HG03064 (cell line): ENCODE results near the gene FECH.

ENCODE experiments used
- ATAC-seq: cut with Tn5 transposase; IDR thresholded peaks from one replicate; pipeline ENCODE4 v1.9.1; 2021; ENCODE audit warnings: low read depth; ENCODE audit not compliant: unreplicated experiment

Gene FECH

DNA sequence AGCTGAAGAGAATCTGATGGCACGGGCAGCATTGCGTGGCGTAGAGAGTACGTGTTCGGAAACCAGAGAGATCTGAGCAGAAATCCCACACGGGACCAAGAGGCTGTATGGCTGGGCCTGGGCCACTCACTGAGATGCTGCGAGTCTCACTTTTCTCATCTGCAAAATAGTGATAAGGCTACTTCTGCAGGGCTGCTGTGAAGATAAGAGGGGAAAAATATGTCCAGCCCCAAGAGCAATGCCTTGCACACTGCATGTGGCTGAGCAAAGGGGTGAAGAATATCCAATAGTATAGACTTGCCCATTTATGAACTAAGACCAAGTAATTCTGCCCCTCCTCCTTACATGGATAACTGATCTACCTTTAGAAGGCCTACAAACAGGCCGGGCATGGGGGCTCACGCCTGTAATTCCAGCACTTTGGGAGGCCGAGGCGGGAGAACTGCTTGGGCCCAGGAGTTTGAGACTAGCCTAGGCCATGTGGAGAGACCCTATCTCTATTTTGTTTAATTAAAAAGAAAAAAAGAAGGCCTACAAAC lies 3.1 kb downstream of the FECH start:
- ATAC-seq: no peak

DNA sequence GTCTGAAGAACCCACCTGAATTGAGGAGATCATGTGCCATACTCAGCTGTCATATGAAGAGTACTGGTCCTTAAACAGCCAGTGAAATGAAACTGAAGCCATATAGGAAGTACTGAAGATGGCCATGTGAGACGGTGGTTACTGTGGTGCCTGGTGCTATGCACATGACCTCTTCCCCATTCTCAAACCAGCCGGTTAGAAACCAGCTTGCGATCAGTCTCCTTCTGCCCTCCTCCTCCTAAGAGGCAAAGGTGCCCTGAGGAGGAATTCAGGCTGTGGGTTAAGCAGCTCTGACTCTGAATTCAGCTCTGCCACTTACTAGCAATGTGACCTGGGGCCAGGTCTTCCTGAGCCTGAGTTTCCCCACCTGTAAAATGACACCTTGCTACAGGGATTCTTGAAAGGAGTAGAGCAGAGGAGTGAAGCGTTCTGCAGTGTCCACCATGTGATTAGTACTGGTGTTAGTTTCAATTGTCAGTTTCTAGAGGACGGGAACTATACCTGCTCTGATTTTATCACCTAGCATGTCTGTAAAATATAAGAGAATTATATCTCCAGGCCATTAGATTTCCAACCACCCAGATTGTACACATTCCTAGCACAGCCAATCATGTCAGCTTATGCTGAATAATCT lies 5.1 kb downstream of the FECH start:
- ATAC-seq: peak; percentile 90

DNA sequence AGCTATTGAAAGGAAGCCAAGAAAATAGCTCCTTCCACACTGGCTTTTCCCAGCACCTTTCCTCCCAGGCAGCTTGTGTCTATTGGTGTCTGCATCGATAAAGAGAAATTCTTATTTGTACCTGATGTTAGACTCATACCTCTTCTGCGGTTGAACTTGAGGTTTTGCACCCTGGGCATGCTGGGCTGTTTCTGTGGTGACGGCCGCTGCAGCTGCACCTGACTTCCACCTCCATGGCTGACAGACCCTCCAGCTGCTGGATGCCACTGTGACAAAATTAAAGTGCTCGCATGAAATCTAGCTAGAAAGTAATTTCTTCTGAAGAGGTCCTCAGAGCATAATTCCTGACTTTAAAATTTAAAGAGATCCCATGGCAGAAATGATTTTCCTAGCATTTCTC lies 6.6 kb downstream of the FECH start:
- no peak for ATAC-seq

DNA sequence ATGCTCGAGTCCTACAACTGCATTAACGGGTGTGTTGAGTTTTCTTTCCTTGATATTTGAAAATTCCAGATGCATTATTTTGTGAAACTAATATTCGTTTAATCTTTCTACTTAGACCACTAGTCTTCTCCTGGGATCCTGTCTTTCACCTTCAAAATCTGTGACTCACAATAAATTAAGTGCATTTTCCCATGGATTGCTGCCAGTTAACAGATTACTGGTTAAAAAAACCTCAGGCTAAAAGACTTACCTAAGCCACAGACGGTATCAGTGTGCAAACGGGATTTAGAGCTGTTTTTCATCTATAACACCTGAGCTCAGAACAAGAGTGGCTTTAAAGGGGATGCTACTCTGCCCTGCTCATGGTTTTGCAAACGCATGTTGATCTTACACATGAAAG lies 10.2 kb downstream of the FECH start:
- ATAC-seq: no peak

DNA sequence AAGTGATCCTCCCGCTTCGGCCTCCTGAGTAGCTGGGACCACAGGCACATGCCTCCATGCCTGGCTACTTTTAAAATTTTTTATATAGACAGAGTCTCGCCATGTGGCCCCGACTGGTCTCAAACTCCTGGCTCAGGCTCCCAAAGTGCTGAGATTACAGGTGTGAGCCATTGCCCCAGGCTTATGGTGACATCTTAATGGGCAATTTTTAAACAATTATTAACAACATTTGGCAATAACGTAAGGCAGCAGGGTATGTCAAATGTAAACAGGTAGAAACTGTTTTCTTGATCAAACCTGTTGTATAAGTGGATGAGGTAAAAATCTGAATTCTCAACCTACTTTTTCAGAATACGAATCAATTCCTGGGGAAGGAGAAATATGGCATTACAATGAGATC lies 11.0 kb downstream of the FECH start:
- no peak for ATAC-seq

DNA sequence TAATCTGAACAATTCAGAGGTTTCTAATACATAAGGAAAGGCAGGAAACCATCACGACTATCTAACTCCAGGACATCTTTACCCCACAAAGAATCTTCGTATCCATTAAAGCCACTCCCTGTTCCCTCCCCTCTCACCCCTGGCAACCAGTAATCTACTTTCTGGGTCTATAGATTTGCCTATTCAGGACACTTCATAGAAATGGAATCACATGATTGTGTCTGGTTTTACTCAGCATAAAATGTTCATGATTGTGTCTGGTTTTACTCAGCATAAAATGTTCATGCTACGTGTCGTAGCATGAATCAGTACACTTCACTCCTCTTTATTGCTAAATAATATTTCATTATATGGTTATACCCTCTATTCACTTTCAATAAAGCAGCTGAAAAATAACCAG lies 11.6 kb downstream of the FECH start:
- no peak for ATAC-seq

DNA sequence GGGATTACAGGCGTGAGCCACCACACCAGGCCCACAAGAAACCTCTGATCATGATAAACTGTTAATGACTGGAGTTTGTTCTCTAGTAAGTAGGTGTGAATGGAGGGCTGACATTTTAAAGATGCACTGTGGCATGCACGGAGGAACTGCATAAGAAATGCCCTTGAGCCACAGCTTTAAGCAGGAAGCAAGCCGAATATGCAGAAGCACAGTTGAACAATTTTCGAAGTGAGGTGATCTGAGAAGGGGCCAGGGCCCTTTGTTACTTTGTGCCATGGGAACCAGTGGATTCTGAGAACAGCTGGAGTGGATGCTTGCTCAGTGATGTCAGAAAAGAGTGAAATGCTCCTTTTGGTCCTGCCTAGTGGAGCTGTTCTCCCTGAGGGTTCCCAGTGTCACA lies 16.3 kb downstream of the FECH start:
- ATAC-seq: no peak

DNA sequence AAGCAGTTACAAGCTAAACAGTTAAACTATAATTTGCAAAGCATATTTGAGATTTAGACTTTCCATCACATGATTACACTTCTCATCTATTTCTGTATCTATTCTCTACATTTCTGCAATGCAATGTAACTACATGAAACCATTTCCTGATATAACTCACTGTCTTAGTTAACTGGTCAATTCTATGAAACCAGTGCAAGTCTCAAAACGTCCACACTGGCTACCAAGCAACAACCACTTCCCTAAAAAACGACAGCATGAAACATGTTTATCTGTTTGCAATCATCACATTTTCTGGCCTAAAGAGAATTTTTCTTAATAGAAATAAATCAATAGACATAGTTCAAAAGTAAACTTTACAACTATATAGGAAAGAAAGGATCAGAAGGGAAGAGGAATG lies 17.4 kb downstream of the FECH start:
- no peak for ATAC-seq

DNA sequence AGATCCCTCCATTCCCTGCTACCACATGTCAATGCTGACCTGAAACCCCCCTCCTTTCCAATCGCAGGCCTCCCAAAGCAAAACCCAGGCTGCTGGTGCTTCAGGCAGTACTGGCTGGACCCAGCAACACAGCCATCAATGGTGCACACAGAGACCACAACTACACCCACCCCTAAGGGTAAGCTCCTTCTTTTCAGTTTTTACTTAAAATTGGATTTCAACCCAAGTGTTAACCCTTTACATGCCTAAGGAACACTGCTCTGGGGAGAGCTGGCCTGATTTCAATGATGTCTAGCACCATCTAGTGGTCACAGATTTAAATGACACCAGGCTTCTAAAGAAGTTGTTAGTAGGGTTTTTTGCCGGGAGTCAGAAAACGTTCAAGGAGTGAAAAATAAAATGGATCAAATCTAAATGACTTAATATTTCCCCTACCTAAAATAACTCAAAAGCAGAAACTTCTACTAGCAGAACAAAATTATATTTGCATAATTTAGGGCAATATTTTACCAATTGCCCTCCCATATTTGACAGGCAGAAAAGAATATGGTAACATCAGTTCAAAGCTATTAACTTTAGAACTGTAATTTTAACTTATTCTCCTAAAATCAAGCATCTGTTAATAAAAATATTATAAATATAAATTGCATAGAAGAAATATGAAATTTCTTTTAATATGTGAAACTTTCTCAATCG lies 24.6 kb downstream of the FECH start:
- no peak for ATAC-seq

DNA sequence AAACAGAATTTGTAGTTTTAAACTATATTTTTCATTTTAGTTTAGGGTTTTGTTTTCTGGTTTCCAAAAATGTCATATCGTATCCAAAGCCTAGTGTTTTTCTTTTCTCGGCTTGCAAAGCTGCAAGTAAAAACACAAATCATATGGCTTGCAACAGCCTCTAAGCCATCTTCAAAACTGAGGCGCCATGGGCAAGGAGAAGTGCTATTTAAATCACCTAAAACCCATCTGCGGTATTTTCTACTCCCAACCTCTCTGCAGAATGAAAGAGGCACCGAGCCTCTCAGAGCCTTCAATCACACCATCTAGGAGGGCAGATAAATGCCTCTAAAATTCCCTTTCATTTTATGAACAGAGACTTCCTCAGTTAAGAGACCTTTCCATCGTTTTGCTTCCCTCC lies 25.2 kb downstream of the FECH start:
- ATAC-seq: no peak

DNA sequence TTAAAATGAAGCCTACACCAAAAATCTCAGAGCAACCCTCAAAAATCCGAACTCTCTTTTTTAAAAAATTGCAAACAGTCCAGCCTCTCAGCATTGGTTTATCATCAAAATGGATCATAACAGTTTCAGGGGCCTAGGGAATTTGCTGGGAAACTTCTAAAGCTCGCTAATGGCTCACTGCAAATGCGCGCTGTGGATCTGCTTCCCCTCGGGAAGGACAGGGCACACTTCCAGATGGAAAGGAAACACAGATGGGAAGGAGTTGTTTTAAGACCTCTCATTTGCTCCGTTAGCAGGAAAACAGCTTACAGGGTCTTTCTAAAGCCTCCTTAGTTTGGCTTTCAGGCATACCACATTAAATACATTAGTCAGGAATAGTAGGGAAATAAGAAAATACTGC lies 27.2 kb downstream of the FECH start:
- no peak for ATAC-seq

DNA sequence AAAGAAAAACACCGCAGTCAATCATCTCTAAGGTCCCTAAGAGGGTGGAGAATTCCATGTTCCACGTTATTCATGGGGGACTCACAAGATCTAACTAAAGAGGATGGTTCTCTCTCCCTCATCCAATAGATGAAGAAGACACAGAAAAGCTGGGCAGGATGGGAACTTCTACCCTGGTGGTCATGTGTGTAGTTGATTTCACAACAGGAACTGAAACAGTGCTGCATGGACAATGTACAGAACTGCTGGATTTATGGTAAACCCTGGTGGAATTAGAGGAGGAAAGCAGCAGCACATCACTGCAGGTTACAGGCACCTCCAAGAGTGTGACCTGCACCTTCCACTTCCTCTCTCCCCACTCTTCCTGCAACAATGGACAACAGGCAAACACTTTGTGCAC lies 31.4 kb downstream of the FECH start:
- ATAC-seq: no peak

DNA sequence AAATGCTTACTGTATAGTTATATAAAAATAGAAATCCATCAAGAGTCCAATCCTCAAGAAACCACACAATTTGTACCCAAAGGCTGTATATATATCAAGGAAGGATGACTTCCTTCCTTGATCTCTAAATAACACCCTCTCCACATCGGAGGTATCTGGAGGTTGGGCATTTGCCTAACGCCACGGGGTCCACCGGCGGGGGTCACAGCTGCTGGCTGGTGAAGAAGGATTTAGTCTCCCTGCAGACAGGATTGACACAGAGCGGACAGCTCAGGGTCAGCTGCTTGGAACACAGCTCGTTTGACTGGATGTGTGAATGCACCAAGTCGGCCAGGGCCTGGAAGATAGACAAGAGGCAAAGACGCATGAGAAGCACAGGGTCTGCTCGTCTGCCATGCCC lies 36.0 kb downstream of the FECH start:
- ATAC-seq: no peak

DNA sequence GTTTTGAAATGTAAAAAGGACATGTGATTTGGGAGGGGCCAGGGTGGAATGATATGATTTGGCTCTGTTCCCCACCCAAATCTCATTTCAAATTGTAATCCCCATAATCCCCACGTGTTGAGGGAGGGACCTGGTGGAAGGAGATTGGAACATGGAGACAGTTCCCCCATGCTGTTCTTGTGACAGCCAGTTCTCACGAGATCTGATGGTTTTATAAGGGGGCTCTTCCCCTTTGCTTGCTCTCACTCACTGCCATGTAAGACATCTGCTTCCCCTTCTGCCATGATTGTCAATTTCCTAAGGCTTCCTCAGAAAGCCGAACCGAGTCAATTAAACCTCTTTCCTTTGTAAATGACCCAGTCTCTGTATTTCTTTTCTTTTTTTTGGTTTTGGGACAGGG lies 39.2 kb downstream of the FECH start:
- ATAC-seq: no peak

DNA sequence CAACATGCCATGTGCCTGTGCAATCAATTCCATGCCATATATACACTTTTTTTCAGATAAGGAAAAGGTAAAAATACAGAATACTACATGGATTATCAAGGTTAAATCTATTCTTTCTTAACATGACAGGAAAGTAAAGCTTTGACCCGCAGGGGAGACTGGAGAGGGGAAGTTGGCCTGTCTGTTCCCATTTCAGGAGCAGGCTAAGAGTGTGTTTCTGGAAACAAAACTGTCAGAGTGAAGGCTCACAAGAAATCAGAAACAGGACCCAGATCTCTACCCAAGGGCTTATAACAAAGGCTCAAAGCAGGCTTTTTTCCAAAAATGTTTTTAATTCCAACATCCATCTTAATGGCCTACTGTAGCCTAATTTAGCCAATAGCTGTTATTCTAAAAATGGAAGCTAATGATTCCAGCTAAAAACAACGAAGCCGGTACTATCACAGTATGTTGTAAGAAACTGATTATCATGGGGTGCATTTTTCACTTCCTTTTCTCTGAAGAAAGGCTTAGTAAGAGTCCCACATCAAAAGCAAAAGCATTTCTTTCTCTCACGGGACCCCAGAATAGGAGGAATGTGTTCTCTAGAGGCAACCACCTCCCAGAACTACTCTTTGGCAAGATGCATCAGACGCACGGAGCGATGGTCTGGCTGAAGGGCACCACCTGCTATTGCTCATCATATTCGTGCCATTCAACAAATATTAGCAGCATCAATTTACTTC lies 41.4 kb downstream of the FECH start:
- ATAC-seq: peak; percentile 68

DNA sequence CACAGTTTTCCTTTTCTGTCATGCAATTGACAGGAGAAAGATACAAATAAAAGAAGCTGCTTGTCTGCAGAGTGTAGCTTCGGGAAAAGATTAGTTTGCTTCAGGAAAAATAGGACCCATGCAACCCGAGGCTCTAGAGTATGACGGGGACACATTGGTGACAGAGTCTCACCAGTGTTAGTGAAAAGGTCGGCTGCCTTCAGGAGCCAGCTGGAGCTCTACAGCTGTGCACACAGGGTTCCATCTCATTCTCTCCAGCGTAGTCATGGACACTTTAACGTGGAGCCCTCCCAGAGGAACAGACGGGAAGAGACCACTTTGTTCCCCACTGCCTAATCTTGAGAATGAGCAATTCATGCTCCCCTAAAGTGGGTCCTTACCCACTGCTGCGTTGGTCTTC lies 42.9 kb downstream of the FECH start:
- ATAC-seq: no peak

DNA sequence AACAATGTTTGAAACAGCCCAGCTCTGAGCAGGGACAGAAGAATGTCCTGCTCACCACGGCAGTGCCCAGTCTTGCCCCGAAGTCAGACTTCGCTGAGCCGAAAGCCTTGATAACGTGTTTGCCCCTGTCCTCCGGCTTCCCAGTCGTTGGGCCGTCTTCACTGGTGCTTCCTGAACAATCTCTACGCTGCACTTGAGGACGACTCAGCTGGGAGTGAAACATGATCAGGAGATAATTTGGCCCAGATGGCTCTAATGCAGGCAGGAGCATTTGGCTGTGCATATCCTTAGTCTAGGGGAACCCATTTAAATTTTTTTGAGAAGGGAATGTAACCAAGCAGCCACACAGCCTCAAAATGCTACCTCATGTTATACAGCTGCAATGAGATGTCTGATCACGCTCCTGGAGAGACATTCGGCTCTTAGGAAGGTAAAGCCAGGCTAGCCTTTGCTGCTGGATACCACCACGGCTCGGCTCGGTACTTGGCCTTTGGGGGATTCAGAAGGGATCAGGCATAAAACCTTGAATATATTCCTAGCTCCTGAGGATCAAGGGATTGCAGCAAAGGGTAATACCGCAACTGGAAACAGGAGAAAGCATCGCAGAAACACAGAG lies 43.6 kb downstream of the FECH start:
- no peak for ATAC-seq

DNA sequence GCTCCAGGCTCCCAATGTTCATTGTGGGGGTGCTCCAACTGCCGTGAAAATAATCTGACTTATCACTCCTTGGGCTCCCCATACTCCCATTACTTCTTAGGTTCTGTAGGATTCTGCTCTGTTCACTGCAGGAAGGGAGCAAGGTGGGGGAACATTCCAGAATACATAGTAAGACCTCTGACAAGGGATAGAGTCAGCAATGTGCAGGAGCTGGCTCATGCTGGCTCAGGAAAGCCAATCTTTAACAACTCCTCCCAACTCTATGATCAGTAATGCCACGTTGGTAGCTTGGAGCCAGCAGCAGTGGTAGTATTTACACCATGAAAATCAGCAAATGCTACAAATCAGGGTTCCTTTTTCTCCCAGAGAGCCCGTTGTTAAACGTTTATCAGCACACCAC lies 44.4 kb downstream of the FECH start:
- ATAC-seq: no peak

DNA sequence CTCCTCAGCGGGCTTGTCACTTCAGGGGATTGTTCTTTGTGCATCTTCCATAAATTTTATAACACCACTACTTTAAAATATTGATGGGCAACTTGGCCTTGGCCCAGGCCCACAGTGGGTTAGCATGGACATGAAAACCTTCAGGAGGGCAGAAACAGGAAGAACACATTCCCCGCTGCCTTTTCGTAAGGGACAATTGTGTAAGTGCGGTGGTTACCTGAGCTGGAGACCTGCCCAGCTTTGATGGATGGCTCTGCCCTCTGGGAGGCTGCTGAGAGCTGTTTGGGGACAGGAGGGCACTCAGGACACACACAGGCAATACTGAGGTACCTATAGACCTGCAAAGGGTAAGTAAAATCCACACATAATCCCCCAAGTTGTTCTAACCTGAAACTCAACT lies 46.8 kb downstream of the FECH start:
- ATAC-seq: no peak

DNA sequence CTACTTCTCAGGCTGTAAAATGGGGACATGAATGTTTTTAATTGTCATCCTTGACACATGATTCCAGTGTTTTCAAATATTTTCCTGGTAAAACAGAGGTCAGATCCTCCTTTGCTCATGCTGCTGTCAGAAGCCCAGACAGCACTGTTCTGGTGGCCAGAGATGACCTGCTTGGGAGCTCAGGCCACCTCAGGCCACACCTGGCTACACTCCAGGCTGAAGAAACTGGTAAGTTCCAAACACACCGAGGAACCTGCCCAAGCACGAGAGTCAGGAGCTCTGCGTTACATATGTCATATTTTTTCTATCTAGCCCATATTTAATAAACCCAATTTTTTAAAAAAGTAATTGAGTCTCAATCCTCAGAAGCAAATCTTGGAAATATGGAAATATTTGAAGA lies 47.9 kb downstream of the FECH start:
- no peak for ATAC-seq

DNA sequence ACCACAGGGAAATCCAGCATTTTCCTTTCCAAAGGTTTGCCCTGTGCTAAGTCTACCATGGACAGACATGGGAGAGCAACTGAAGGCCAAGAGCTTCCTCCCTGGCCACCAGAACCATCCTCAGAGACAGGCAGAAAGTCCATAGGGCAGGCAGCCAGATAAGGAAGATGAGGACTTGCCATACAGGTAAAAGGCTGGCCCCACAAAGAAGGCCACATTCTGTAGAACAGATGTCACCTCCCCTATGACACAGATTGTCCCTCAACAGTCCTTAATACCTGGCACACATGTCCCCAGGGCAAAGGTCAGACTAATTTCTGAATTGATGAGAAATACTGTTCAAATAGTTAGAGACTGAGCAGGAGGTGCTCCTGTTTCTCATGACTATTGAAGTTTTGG lies 52.0 kb downstream of the FECH start:
- ATAC-seq: no peak
